Activated CD8-positive, alpha-beta T cell treated with anti-CD3 and anti-CD28 coated beads for 36 hours (primary cell): Measurements from ENCODE around the gene ZNF263. TPM values are rescaled to one million over a fixed set of nuclear protein-coding genes. Genes with fewer than 3 reads are reported as not detected.
A peak's percentile ranks its signal among the peaks of the same experiment; 100 is the strongest.

ENCODE experiments used
- ATAC-seq: fragments of 200-7000 bp; cut with Tn5 transposase; one replicate; pipeline ENCODE4 v1.10.0; 2021; ENCODE audit warnings: mild to moderate bottlenecking, moderate library complexity
- CTCF ChIA-PET: fragments of 350-600 bp; sonication (Branson Sonifier 250); formaldehyde crosslinking; loops from one replicate; lab custom pipeline; 2021; ENCODE audit warnings: antibody characterized with exemption; lab: Charles Lee
- POLR2A ChIA-PET: fragments of 350-600 bp; sonication (Branson Sonifier 250); formaldehyde crosslinking; loops from one replicate; lab custom pipeline; 2021; ENCODE audit warnings: antibody characterized with exemption; lab: Charles Lee
- DNase-seq: peaks from one replicate; pipeline ENCODE4 v3.0.0-alpha.2; 2020
- H3K27ac Mint-ChIP-seq: one replicate; pipeline ENCODE4 v1.8.0; 2021; ENCODE audit warnings: mild to moderate bottlenecking, mixed read lengths
- H3K27me3 Mint-ChIP-seq: one replicate; pipeline ENCODE4 v1.8.0; 2021; ENCODE audit warnings: mixed read lengths
- H3K36me3 Mint-ChIP-seq: one replicate; pipeline ENCODE4 v1.8.0; 2021; ENCODE audit warnings: low read depth, mixed read lengths
- H3K4me1 Mint-ChIP-seq: one replicate; pipeline ENCODE4 v1.8.0; 2021; ENCODE audit warnings: low read depth, mixed read lengths
- H3K4me3 Mint-ChIP-seq: one replicate; pipeline ENCODE4 v1.8.0; 2021; ENCODE audit warnings: mild to moderate bottlenecking, moderate library complexity, mixed read lengths
- H3K9me3 Mint-ChIP-seq: one replicate; pipeline ENCODE4 v1.8.0; 2021; ENCODE audit warnings: mixed read lengths
- CTCF ChIP-seq: fragments of 200-600 bp; IDR thresholded peaks from one replicate; pipeline ENCODE4 v1.8.0; 2022; ENCODE audit warnings: antibody characterized with exemption, mild to moderate bottlenecking
- intact Hi-C: fragments of 100-400 bp; cut with micrococcal nuclease; formaldehyde crosslinking; loops from one replicate; pipeline ENCODE4 v1.10.0; 2022
- total RNA-seq, 2 experiments: library from RNA; stranded (reverse); gene quantifications; one replicate each; pipeline ENCODE4 v1.2.3, GENCODE V29; 2021

Gene ZNF263
- total RNA-seq, 2 experiments from 2014 or later: 19.5 to 22.0 TPM

DNA sequence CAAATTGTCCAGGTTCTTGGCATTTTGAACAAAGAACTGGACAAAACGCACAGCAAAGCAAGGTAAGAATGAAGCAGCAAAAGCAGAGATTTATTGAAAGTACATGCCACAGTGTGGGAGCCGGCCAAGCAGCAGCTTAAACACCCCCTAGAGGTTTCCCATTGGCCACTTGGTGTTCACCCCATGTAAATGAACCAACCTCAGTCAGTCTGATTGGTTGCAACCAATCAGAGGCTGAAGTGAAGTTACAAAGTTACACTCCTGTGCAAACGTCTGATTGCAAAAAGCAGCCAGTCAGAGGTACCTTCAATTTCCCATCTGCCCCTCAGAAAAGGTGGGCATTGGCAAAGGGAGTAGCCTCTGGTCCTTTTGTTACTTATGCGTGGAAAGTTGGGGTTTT lies 8.8 kb upstream of the ZNF263 start:
- H3K36me3 Mint-ChIP-seq: no peaks in the 10 kb centered on the region
- no peak for ATAC-seq
- no peak for DNase-seq
- H3K4me1 Mint-ChIP-seq: no peaks in the 10 kb centered on the region
- no peak overlapping the region for H3K27ac Mint-ChIP-seq
- no peaks in the 10 kb centered on the region for H3K27me3 Mint-ChIP-seq
- intact Hi-C loops: no loop called here
- ChIA-PET POLR2A (no interaction called here), CTCF (no interaction called here)
- no peak overlapping the region for H3K4me3 Mint-ChIP-seq
- no peaks in the 10 kb centered on the region for H3K9me3 Mint-ChIP-seq
- no peak for TF ChIP-seq CTCF

GRCh38 chr16:3274947-3275346 lies 8.3 kb upstream of the ZNF263 start:
- Mint-ChIP-seq H3K27ac (no peak overlapping the region), H3K27me3 (no peaks in the 10 kb centered on the region), H3K4me1 (no peaks in the 10 kb centered on the region), H3K36me3 (no peaks in the 10 kb centered on the region), H3K9me3 (no peaks in the 10 kb centered on the region), H3K4me3 (no peak overlapping the region)
- DNase-seq (no peak), ATAC-seq (no peak)
- intact Hi-C loops: no loop called here
- TF ChIP-seq CTCF: no peak
- CTCF ChIA-PET: no interaction called here
- POLR2A ChIA-PET: no interaction called here

GRCh38 chr16:3276679-3277078 lies 6.6 kb upstream of the ZNF263 start:
- no peak for ATAC-seq
- no peak for TF ChIP-seq CTCF
- no peak for DNase-seq
- H3K36me3 Mint-ChIP-seq: no peaks in the 10 kb centered on the region
- intact Hi-C loops: no loop called here
- CTCF ChIA-PET: interaction anchor here (0.9 to 9.6 kb wide), 3 partner anchors 12 to 248 kb away, joined by 3 to 98 read pairs (median 4); no protein-coding TSS in a partner anchor
- no peak overlapping the region for H3K4me3 Mint-ChIP-seq
- POLR2A ChIA-PET: interaction anchor here (0.7 to 1.3 kb wide), 3 partner anchors 11 to 56 kb away, joined by 3 read pairs; no protein-coding TSS in a partner anchor
- peaks cover 2% of the 10 kb centered on the region for H3K4me1 Mint-ChIP-seq
- H3K27ac Mint-ChIP-seq: no peak overlapping the region
- no peaks in the 10 kb centered on the region for H3K27me3 Mint-ChIP-seq
- no peaks in the 10 kb centered on the region for H3K9me3 Mint-ChIP-seq

DNA sequence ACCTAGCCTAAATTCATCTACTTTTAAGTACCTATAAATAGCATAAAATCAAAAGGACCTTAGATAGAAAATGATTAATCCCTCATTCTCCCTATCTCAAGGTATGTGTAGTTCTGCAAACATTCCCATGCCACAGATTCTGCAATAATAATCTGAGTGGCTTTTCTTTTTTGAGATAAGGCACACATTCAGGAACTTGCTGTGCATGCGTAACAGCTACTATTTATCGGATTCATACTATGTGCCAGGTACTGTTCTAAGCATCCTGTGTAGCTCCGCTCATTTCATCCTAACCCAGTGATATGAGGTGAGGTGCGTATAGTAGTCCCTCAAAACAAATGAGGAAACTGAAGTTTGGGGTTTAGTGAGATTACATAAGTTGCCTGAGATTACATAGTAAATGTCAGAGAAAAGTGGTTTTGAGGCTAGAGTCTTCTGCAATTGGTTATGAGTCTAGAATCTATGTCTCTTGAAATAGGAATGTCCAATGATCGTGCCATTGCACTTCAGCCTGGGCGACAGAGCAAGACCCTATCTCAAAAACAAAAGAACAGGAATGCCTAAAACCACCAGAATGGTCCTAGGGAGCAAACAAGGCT lies 2.0 kb upstream of the ZNF263 start:
- H3K27ac Mint-ChIP-seq: no peak overlapping the region

More for the DNA sequence above, 2.0 kb upstream of the ZNF263 start:
- Mint-ChIP-seq H3K36me3 (peaks cover 25% of the 10 kb centered on the region), H3K4me1 (peaks cover 24% of the 10 kb centered on the region), H3K9me3 (peaks cover 2% of the 10 kb centered on the region), H3K27me3 (no peaks in the 10 kb centered on the region), H3K4me3 (peak overlapping the region; percentile 94)
- no peak for TF ChIP-seq CTCF
- ChIA-PET POLR2A (interaction anchor here (0.8 kb wide), 1 partner anchor 44 kb away, joined by 3 read pairs; no protein-coding TSS in a partner anchor), CTCF (interaction anchor here (9.6 kb wide), 1 partner anchor 16 kb away, joined by 98 read pairs; no protein-coding TSS in a partner anchor)
- DNase-seq (no peak), ATAC-seq (no peak)
- intact Hi-C loops: loop anchor here (5.0 kb wide), 1 partner anchor 176 kb away; no protein-coding TSS in a partner anchor
